GM11168 (cell line): Measurements from ENCODE around the gene GSTO2.

Experiments used
- in situ Hi-C: fragments of 300-500 bp; cut with MboI; formaldehyde crosslinking; loops from one replicate; pipeline ENCODE4 v1.12.0; 2022; ENCODE audit warnings: low sequenced_read_pairs; ENCODE audit not compliant: unreplicated experiment

GSTO2 gene

GRCh38 chr10:104323760-104324201 lies 54.8 kb downstream of the GSTO2 start:
- in situ Hi-C loops = no loop called here

- in situ Hi-C loops = no loop called here
Observed at GRCh38 chr10:104324221-104324686, 55.3 kb downstream of the GSTO2 start.

GRCh38 chr10:104324931-104325330 lies 55.9 kb downstream of the GSTO2 start:
- in situ Hi-C loops = no loop called here

- in situ Hi-C loops = no loop called here
Observed at GRCh38 chr10:104325436-104326435, 56.8 kb downstream of the GSTO2 start.

GRCh38 chr10:104326991-104327610 lies 58.1 kb downstream of the GSTO2 start:
- in situ Hi-C loops = no loop called here

- in situ Hi-C loops = no loop called here
Observed at GRCh38 chr10:104327745-104328645, 59.0 kb downstream of the GSTO2 start.

- in situ Hi-C loops = no loop called here
Observed at GRCh38 chr10:104328646-104328895, 59.6 kb downstream of the GSTO2 start.

GRCh38 chr10:104328896-104329710 lies 60.1 kb downstream of the GSTO2 start:
- in situ Hi-C loops = no loop called here

GRCh38 chr10:104329735-104330134 lies 60.8 kb downstream of the GSTO2 start:
- in situ Hi-C loops = no loop called here

GRCh38 chr10:104330168-104331110 lies 61.5 kb downstream of the GSTO2 start:
- in situ Hi-C loops = no loop called here

- in situ Hi-C loops = no loop called here
Observed at GRCh38 chr10:104331208-104331838, 62.3 kb downstream of the GSTO2 start.

- in situ Hi-C loops = no loop called here
Observed at GRCh38 chr10:104332243-104333031, 63.5 kb downstream of the GSTO2 start.

GRCh38 chr10:104333032-104333727 lies 64.2 kb downstream of the GSTO2 start:
- in situ Hi-C loops = no loop called here

GRCh38 chr10:104333728-104334373 lies 64.9 kb downstream of the GSTO2 start:
- in situ Hi-C loops = no loop called here

- in situ Hi-C loops = no loop called here
Observed at GRCh38 chr10:104334561-104334960, 65.6 kb downstream of the GSTO2 start.

GRCh38 chr10:104334965-104335650 lies 66.1 kb downstream of the GSTO2 start:
- in situ Hi-C loops = no loop called here
